Suppressor macrophage treated with lipopolysaccharide for 1 hour (primary cell): ENCODE data around the gene TUBGCP6.
A peak's percentile ranks its signal among the peaks of the same experiment; 100 is the strongest.

Experiments
- DNase-seq, 3 donors: peaks; one replicate each; pipeline ENCODE4 v3.0.0-alpha.2; 2020 to 2022

TUBGCP6 gene

DNA sequence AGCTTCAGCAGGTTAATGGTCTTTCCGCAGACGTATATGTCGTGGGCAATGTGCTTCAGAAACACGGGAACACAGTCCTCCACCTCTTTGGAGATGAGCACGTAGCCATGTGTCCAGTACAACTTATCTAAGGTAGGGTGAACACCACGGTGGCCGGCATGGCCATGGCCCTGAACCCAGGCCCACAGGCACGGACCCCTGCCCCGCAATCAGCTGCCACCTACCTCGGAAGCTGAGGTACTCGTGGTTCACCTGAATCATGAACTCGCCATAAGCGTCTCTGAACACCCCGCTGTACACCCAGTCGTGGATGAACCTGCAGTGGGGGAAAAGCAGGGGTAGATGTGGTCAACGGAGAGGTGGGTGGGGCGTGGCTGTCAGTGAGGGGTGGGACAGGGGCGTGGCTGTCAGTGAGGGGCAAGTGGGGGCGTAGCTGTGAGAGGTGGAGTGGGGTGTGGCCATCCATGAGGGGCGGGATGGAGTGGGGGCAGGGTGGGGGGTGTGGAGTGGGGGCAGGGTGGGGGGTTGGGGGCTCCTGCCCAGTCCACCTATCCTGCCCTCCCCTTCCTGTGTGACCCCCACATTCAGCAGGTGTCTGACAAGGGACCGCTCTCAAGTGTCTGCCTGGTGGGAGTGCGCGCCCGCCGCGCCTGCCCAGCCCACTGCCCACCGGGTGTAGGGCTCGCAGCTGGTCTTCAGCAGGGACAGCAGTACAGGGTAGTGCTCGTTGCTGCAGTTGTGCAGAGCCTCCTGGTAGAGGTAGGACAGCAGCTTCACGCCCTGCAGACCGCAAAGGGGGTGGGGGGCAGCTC, 18.6 kb downstream of the TUBGCP6 start:
- DNase-seq = no peak

GRCh38 chr22:50225200-50225969, 19.4 kb downstream of the TUBGCP6 start:
- no peak for DNase-seq

- no peak for DNase-seq
These were observed 20.8 kb downstream of the TUBGCP6 start for GRCh38 chr22:50224071-50224470.

- no peak for DNase-seq
These were observed 22.3 kb downstream of the TUBGCP6 start for GRCh38 chr22:50222508-50222907.

GRCh38 chr22:50221410-50222300, 23.2 kb downstream of the TUBGCP6 start:
- peak in 1 of 3 donors; percentile 14 for DNase-seq

- DNase-seq = no peak
These were observed 24.0 kb downstream of the TUBGCP6 start for GRCh38 chr22:50220603-50221409.

- no peak for DNase-seq
These were observed 24.8 kb downstream of the TUBGCP6 start for GRCh38 chr22:50219800-50220602.

DNA sequence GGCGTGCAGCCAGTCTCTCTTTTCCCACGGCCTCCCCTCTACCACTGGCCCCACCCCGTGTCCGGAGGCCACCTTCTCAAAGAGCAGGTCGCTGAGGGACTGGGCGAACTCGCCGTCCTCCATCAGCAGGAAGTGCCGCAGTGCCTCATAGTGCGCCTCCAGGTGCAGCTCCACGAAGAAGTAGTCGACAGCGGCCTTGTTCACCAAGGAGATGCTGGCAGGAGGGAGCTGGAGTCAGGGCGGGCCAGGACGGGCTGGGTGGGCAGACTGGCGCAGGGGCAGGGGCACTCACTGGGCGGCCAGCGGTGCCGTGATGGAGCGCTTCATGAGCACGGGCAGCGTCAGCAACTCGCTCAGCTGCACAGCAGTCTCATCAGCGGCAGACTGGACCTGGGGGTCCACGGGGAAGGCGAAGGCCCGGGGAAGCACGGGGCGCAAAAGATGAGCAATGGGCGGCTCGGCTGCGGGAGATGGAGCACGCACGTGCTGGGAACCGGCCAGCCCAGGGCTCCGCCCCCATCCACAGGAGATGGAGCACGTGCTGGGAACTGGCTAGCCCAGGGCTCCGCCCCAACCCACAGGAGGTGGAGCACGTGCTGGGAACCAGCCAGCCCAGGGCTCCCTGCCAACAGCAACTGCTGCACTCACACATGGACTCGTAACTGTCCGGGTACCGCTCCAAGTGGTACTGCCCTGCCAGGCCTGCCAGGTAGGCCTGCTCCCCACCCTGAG, 25.7 kb downstream of the TUBGCP6 start:
- DNase-seq = peak in 2 of 3 donors; percentile 12 to 20

GRCh38 chr22:50218153-50218995, 26.4 kb downstream of the TUBGCP6 start:
- DNase-seq = no peak

- DNase-seq = no peak
These were observed 27.2 kb downstream of the TUBGCP6 start for GRCh38 chr22:50217543-50218152.

- no peak for DNase-seq
These were observed 27.9 kb downstream of the TUBGCP6 start for GRCh38 chr22:50216684-50217520.

- DNase-seq = no peak
These were observed 28.7 kb downstream of the TUBGCP6 start for GRCh38 chr22:50216055-50216683.

GRCh38 chr22:50215297-50216054, 29.3 kb downstream of the TUBGCP6 start:
- DNase-seq = no peak

GRCh38 chr22:50213263-50213662, 31.6 kb downstream of the TUBGCP6 start:
- DNase-seq = no peak

GRCh38 chr22:50211147-50211546, 33.7 kb downstream of the TUBGCP6 start:
- DNase-seq = no peak

GRCh38 chr22:50210378-50211139, 34.3 kb downstream of the TUBGCP6 start:
- DNase-seq = no peak
